SK-N-SH (cell line): Measurements from ENCODE around the gene SERPINE2. TPM values are rescaled to one million over a fixed set of nuclear protein-coding genes. Genes with fewer than 3 reads are reported as not detected.

Experiments
- CTCF ChIA-PET: fragments of 300-600, 350-600 bp; formaldehyde crosslinking; extraction: SDS; loops from one replicate; lab custom pipeline; 2021; lab: Yijun Ruan, JAX
- POLR2A ChIA-PET: fragments of 350-600 bp; sonication (Branson Sonifier 250); formaldehyde crosslinking; extraction: SDS; loops from one replicate; lab custom pipeline; 2020; ENCODE audit warnings: antibody characterized with exemption, inconsistent platforms; lab: Yijun Ruan, JAX
- DNase-seq: peaks from one replicate; pipeline ENCODE4 v3.0.0; 2012
- H2AFZ ChIP-seq: fragments of 200-600 bp; sonication (generic); 2 replicates; pipeline ENCODE4 v1.8.1; 2016; ENCODE audit warnings: antibody characterized with exemption, mild to moderate bottlenecking, low read depth
- H3F3A ChIP-seq: fragments of 200-600 bp; sonication (generic); replicated peaks from 2 replicates; pipeline ENCODE3; 2016; ENCODE audit warnings: antibody characterized with exemption, mild to moderate bottlenecking; ENCODE audit not compliant: insufficient read depth
- H3K27ac ChIP-seq, 2 experiments: fragments of 200-500 bp in 1 of 2; fragments of 200-600 bp in 1 of 2; sonication (Bioruptor generic) in 1 of 2; sonication (generic), shearing (Covaris generic) in 1 of 2; 2 replicates each; pipeline versions ENCODE4 v1.5.1 to v1.6.1; 2014 to 2016; ENCODE audit warnings: low read depth in 2 of 2, inconsistent platforms in 1 of 2, low read length in 1 of 2, mild to moderate bottlenecking in 1 of 2, mixed read lengths in 1 of 2
- H3K27me3 ChIP-seq: fragments of 200-600 bp; sonication (generic), shearing (Covaris generic); 2 replicates; pipeline ENCODE4 v1.6.1; 2016; ENCODE audit warnings: mixed run types; ENCODE audit not compliant: insufficient read depth
- H3K36me3 ChIP-seq, 2 experiments: fragments of 200-500 bp in 1 of 2; fragments of 200-600 bp in 1 of 2; sonication (Bioruptor generic) in 1 of 2; sonication (generic) in 1 of 2; replicated peaks in 1 of 2; 2 replicates each; pipeline versions ENCODE3 to v1.5.1; 2014 to 2016; ENCODE audit warnings: low read length in 1 of 2, mild to moderate bottlenecking in 1 of 2; ENCODE audit not compliant: insufficient read depth in 2 of 2, control insufficient read depth in 1 of 2
- H3K4me1 ChIP-seq, 2 experiments: fragments of 200-500 bp in 1 of 2; fragments of 200-600 bp in 1 of 2; sonication (Bioruptor generic) in 1 of 2; sonication (generic), shearing (Covaris generic) in 1 of 2; 2 replicates each; pipeline versions ENCODE4 v1.5.1 to v1.6.1; 2014 to 2016; ENCODE audit warnings: low read depth in 1 of 2, low read length in 1 of 2, mixed run types in 1 of 2; ENCODE audit not compliant: insufficient read depth in 2 of 2, control insufficient read depth in 1 of 2
- H3K4me2 ChIP-seq: fragments of 200-600 bp; sonication (generic), shearing (Covaris generic); 2 replicates; pipeline ENCODE4 v1.6.1; 2017; ENCODE audit warnings: mixed run types
- H3K4me3 ChIP-seq, 2 experiments: fragments of 200-500 bp in 1 of 2; fragments of 200-600 bp in 1 of 2; sonication (Bioruptor generic) in 1 of 2; sonication (generic), shearing (Covaris generic) in 1 of 2; 2 replicates each; pipeline versions ENCODE4 v1.5.1 to v1.8.1; 2014 to 2016; ENCODE audit warnings: low read depth in 2 of 2, inconsistent platforms in 1 of 2, low read length in 1 of 2, mild to moderate bottlenecking in 1 of 2, mixed read lengths in 1 of 2, moderate library complexity in 1 of 2
- H3K79me2 ChIP-seq: fragments of 200-600 bp; sonication (generic); 2 replicates; pipeline ENCODE4 v1.8.1; 2017; ENCODE audit warnings: mild to moderate bottlenecking; ENCODE audit not compliant: insufficient read depth
- H3K9ac ChIP-seq: fragments of 200-600 bp; sonication (generic); 2 replicates; pipeline ENCODE4 v1.6.1; 2017; ENCODE audit warnings: mixed run types
- H3K9me2 ChIP-seq: fragments of 200-600 bp; sonication (generic); 2 replicates; pipeline ENCODE4 v1.6.1; 2017; ENCODE audit warnings: mixed run types
- H3K9me3 ChIP-seq: fragments of 200-600 bp; sonication (generic); 2 replicates; pipeline ENCODE4 v1.6.1; 2017; ENCODE audit warnings: mixed run types, mild to moderate bottlenecking, moderate library complexity
- H4K20me1 ChIP-seq: fragments of 200-600 bp; sonication (generic); 2 replicates; pipeline ENCODE4 v1.6.1; 2017; ENCODE audit warnings: mild to moderate bottlenecking, mixed run types; ENCODE audit not compliant: insufficient read depth
- ELF1 ChIP-seq: IDR thresholded peaks from 2 replicates; pipeline ENCODE4 v1.4.0; 2012
- GABPA ChIP-seq: IDR thresholded peaks from 2 replicates; pipeline ENCODE4 v1.4.0; 2012; ENCODE audit warnings: low read depth, mild to moderate bottlenecking
- IRF3 ChIP-seq: fragments of 150-350 bp; IDR thresholded peaks from 2 replicates; pipeline ENCODE4 v1.6.1; 2016; ENCODE audit warnings: mild to moderate bottlenecking, low read depth, low read length
- JUND ChIP-seq: IDR thresholded peaks from 2 replicates; pipeline ENCODE4 v1.4.0; 2012
- MAX ChIP-seq: IDR thresholded peaks from 2 replicates; pipeline ENCODE4 v1.4.0; 2012; ENCODE audit warnings: low read depth
- MEF2A ChIP-seq: IDR thresholded peaks from 2 replicates; pipeline ENCODE4 v1.4.0; 2012; ENCODE audit warnings: low read depth, borderline replicate concordance
- POLR2AphosphoS5 ChIP-seq: IDR thresholded peaks from 2 replicates; pipeline ENCODE4 v1.6.1; 2012; ENCODE audit warnings: low read depth, low read length
- RAD21 ChIP-seq: IDR thresholded peaks from 2 replicates; pipeline ENCODE4 v1.6.1; 2012; ENCODE audit warnings: mild to moderate bottlenecking, low read length
- RCOR1 ChIP-seq: fragments of 150-350 bp; IDR thresholded peaks from 2 replicates; pipeline ENCODE4 v1.6.1; 2017; ENCODE audit warnings: antibody characterized with exemption, low read length
- REST ChIP-seq: IDR thresholded peaks from 2 replicates; pipeline ENCODE4 v1.6.1; 2012; ENCODE audit warnings: mild to moderate bottlenecking, low read depth, low read length, moderate library complexity
- RXRA ChIP-seq: IDR thresholded peaks from 2 replicates; pipeline ENCODE4 v1.4.0; 2012; ENCODE audit warnings: low read depth, mild to moderate bottlenecking, borderline replicate concordance
- TAF1 ChIP-seq: IDR thresholded peaks from 2 replicates; pipeline ENCODE4 v1.6.1; 2012; ENCODE audit warnings: low read depth, mild to moderate bottlenecking, low read length, moderate library complexity, borderline replicate concordance
- TEAD4 ChIP-seq: IDR thresholded peaks from 2 replicates; pipeline ENCODE4 v1.4.0; 2012; ENCODE audit warnings: mild to moderate bottlenecking, borderline replicate concordance; ENCODE audit not compliant: insufficient read depth
- USF1 ChIP-seq: IDR thresholded peaks from 2 replicates; pipeline ENCODE4 v1.4.0; 2012; ENCODE audit warnings: low read depth, borderline replicate concordance
- USF2 ChIP-seq: fragments of 150-350 bp; IDR thresholded peaks from 2 replicates; pipeline ENCODE4 v1.6.1; 2017; ENCODE audit warnings: antibody characterized with exemption, low read length, low read depth, borderline replicate concordance
- YY1 ChIP-seq: IDR thresholded peaks from 2 replicates; pipeline ENCODE4 v1.4.0; 2012; ENCODE audit warnings: low read depth, mild to moderate bottlenecking
- ZBTB33 ChIP-seq: IDR thresholded peaks from 2 replicates; pipeline ENCODE4 v1.4.0; 2012; ENCODE audit warnings: low read depth, borderline replicate concordance
- WGBS: methylation state at CpG from one replicate; pipeline ENCODE4 v1.1.6; 2017; ENCODE audit warnings: low lambda C conversion rate; 5-methylcytosine and 5-hydroxymethylcytosine counted together
- polyA plus RNA-seq, 3 experiments: library from polyadenylated mRNA; depleted of rRNA; stranded (reverse); fragments of >200 nt; gene quantifications; 2 replicates each; pipeline ENCODE4 v1.2.3, GENCODE V29; 2012

SERPINE2 gene
- polyA plus RNA-seq, 1 of the 3 experiments (the other 2 are of a cell fraction), result 249 TPM

- TF ChIP-seq ZBTB33, result no peak
- TF ChIP-seq MAX, result no peak
- no peak for TF ChIP-seq GABPA
- no peak for TF ChIP-seq USF2
- no peak for TF ChIP-seq RAD21
- TF ChIP-seq JUND, result no peak
- TF ChIP-seq USF1, result no peak
- no peak for TF ChIP-seq ELF1
These were observed 110.7 kb downstream of the SERPINE2 start (continued) for GRCh38 chr2:223928113-223929006.

- Histone ChIP-seq H3K27ac (no peak overlapping the region), H2AFZ (no peak overlapping the region), H3F3A (peaks cover 10% of the 10 kb centered on the region), H3K4me1 (no peaks in the 10 kb centered on the region; a peak in 1 of 4 replicates), H3K4me2 (no peak overlapping the region), H3K9ac (no peak overlapping the region), H3K9me2 (no peaks in the 10 kb centered on the region), H3K4me3 (no peak overlapping the region; a peak in 1 of 4 replicates), H4K20me1 (peaks cover 30% of the 10 kb centered on the region), H3K27me3 (no peaks in the 10 kb centered on the region), H3K79me2 (peaks cover 100% of the 10 kb centered on the region), H3K9me3 (no peaks in the 10 kb centered on the region; the same call in 1 of the 2 replicates), H3K36me3 (peaks cover 0 to 13% of the 10 kb centered on the region in 2 experiments)
- ChIA-PET POLR2A (no interaction called here), CTCF (no interaction called here)
- WGBS, result 99% methylated on average over 3 of the region's 3 CpGs
- no peak for TF ChIP-seq TAF1
- TF ChIP-seq REST, result no peak
- no peak for TF ChIP-seq YY1
- TF ChIP-seq MEF2A, result no peak
- TF ChIP-seq TEAD4, result no peak
- no peak for TF ChIP-seq RAD21
- TF ChIP-seq JUND, result no peak
- no peak for TF ChIP-seq POLR2AphosphoS5
- TF ChIP-seq RXRA, result no peak
- TF ChIP-seq IRF3, result no peak
- TF ChIP-seq USF2, result no peak
- TF ChIP-seq RCOR1, result no peak
- no peak for DNase-seq
These were observed 114.0 kb downstream of the SERPINE2 start for GRCh38 chr2:223925106-223925505.
